Sigmoid colon (tissue), 3 donors: ENCODE measurements around the gene PPT2.
A peak's percentile ranks its signal among the peaks of the same experiment; 100 is the strongest.

Experiments
- POLR2A ChIP-seq, 2 donors: fragments of 450-650 bp; IDR thresholded peaks; one replicate each; pipeline ENCODE4 v1.6.1; 2016; ENCODE audit warnings: antibody characterized with exemption in 2 of 2, mild to moderate bottlenecking in 2 of 2, moderate library complexity in 2 of 2
- TF ChIP-seq, protein P1 (sequence below), 4 experiments: fragments of 450-650 bp in 3 of 4; fragments of 200-600 bp in 1 of 4; IDR thresholded peaks; one replicate each; pipeline ENCODE4 v1.5.1; 2016 to 2019; ENCODE audit warnings: antibody characterized with exemption in 4 of 4, mild to moderate bottlenecking in 3 of 4, moderate library complexity in 2 of 4

- TF ChIP-seq, protein P1, sequence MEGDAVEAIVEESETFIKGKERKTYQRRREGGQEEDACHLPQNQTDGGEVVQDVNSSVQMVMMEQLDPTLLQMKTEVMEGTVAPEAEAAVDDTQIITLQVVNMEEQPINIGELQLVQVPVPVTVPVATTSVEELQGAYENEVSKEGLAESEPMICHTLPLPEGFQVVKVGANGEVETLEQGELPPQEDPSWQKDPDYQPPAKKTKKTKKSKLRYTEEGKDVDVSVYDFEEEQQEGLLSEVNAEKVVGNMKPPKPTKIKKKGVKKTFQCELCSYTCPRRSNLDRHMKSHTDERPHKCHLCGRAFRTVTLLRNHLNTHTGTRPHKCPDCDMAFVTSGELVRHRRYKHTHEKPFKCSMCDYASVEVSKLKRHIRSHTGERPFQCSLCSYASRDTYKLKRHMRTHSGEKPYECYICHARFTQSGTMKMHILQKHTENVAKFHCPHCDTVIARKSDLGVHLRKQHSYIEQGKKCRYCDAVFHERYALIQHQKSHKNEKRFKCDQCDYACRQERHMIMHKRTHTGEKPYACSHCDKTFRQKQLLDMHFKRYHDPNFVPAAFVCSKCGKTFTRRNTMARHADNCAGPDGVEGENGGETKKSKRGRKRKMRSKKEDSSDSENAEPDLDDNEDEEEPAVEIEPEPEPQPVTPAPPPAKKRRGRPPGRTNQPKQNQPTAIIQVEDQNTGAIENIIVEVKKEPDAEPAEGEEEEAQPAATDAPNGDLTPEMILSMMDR (IDR thresholded peaks at IDR 0.05) = no peak
- peak; percentile 68 to 76 for TF ChIP-seq POLR2A (IDR thresholded peaks at IDR 0.05)
These were observed 26.0 kb upstream of the PPT2 start, which contains the start of gene ATF6B for GRCh38 chr6:32127717-32128592.
